RWPE1 (cell line): ENCODE measurements around the gene LRMDA.

Experiments used
- CTCF ChIA-PET: fragments of 350-600 bp; sonication (Branson Sonifier 250); formaldehyde crosslinking; extraction: SDS; loops from one replicate; lab custom pipeline; 2021; lab: Yijun Ruan, JAX
- POLR2A ChIA-PET: fragments of 400-600 bp; formaldehyde crosslinking; extraction: SDS; loops from one replicate; lab custom pipeline; 2020; ENCODE audit warnings: antibody characterized with exemption; ENCODE audit not compliant: low non-redundant PET; lab: Yijun Ruan, JAX
- DNase-seq: peaks from one replicate; pipeline ENCODE4 v3.0.0; 2012; ENCODE audit warnings: low spot score
- H3K27ac ChIP-seq: fragments of 450-650 bp; 2 replicates; pipeline ENCODE4 v1.5.1; 2017
- CTCF ChIP-seq: fragments of 450-650 bp; conservative IDR thresholded peaks from 2 replicates; pipeline ENCODE4 v1.5.1; 2017; ENCODE audit warnings: low read depth, mild to moderate bottlenecking

The LRMDA gene

GRCh38 chr10:75405598-75406461, 25.6 kb upstream of the LRMDA start:
- CTCF ChIA-PET: no interaction called here
- H3K27ac ChIP-seq: no peak overlapping the region
- no peak for DNase-seq
- no peak for TF ChIP-seq CTCF
- POLR2A ChIA-PET: no interaction called here

GRCh38 chr10:75406462-75407223, 24.8 kb upstream of the LRMDA start:
- ChIA-PET CTCF (no interaction called here), POLR2A (no interaction called here)
- no peak for DNase-seq
- no peak for TF ChIP-seq CTCF
- no peak overlapping the region for H3K27ac ChIP-seq

- TF ChIP-seq CTCF: no peak
- DNase-seq: no peak
- ChIA-PET POLR2A (no interaction called here), CTCF (interaction anchor here (0.6 kb wide), 1 partner anchor 113 kb away, joined by 3 read pairs; no protein-coding TSS in a partner anchor)
- peak overlapping the region; percentile 73 for H3K27ac ChIP-seq
Measured at GRCh38 chr10:75407224-75407712, 24.2 kb upstream of the LRMDA start.

- peak overlapping the region; percentile 73 for H3K27ac ChIP-seq
- DNase-seq: no peak
- ChIA-PET CTCF (interaction anchor here (0.6 to 0.9 kb wide), 3 partner anchors 8 to 113 kb away, joined by 3 read pairs; partner anchors contain the start of gene LRMDA), POLR2A (no interaction called here)
- TF ChIP-seq CTCF: peak; percentile 31
Measured at GRCh38 chr10:75407713-75408508, 23.5 kb upstream of the LRMDA start.

- ChIA-PET POLR2A (interaction anchor here (0.7 kb wide), 1 partner anchor 170 kb away, joined by 3 read pairs; no protein-coding TSS in a partner anchor), CTCF (interaction anchor here (0.6 to 0.9 kb wide), 3 partner anchors 8 to 261 kb away, joined by 3 read pairs; partner anchors contain the start of gene LRMDA)
- peak overlapping the region; percentile 73 for H3K27ac ChIP-seq
- TF ChIP-seq CTCF: no peak
- DNase-seq: no peak
Measured at GRCh38 chr10:75408509-75408875, 22.9 kb upstream of the LRMDA start.
